CD4-positive, alpha-beta T cell treated with Interleukin-4 for 4 hours (primary cell): Measurements from ENCODE around the gene SIK2.

ENCODE experiments used
- DNase-seq: peaks from one replicate; pipeline ENCODE4 v3.0.0-alpha.2; 2020

SIK2 gene

DNA sequence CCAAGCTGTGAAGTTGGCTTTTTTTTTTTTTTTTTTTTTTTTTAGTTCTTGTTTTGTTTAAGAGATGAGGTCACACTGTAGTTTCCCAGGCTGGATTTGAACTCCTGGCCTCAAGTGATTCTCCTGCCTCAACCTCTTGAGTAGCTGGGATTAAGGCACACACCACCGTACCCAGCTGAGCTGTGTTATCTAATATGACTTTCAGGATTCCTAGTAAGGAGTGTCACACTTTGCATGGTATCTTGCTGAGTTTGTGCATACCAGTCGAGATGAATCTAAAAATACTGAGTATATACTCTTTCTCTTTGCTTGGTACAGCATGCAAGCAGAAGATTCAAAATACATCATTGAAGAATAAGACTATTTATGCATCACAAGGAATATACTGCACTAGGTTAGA lies 58.6 kb downstream of the SIK2 start:
- no peak for DNase-seq

DNA sequence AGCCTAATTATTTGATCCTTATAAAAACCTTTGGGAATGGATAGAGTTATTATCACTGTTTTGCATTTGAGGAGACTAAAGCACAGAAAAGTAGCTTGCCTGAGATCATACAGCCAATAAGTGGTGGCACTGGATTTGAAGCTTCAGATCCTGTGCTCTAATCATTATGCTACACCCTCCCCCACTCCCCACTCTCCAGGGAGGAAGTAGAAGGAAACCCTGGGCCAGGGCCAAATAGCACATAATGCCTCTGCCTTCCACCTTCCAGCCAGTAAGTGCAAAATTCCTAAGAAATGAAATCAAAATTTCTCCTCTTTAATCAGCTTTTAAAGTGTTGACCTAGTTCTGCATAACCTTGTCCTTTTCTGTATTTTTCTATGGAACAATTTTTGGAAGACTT lies 61.6 kb downstream of the SIK2 start:
- no peak for DNase-seq

DNA sequence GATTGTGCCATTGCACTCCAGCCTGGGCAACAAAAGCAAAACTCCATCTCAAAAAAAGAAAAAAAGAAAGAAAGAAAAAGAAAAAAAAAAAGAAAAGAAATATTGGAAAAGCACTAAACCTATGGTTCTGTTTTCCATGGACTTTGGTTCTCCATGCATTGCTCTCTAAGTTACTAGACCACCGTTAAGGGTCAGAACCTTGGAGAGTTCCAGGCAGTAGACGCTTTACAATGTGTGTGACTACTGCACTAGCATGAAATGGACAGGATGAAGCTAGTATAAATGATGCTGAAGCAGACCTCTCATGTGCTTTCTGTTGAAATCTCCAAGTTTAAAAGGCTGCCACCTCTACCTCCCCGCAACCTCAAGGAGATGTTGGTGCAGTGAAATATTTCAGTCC lies 63.5 kb downstream of the SIK2 start:
- DNase-seq: no peak

DNA sequence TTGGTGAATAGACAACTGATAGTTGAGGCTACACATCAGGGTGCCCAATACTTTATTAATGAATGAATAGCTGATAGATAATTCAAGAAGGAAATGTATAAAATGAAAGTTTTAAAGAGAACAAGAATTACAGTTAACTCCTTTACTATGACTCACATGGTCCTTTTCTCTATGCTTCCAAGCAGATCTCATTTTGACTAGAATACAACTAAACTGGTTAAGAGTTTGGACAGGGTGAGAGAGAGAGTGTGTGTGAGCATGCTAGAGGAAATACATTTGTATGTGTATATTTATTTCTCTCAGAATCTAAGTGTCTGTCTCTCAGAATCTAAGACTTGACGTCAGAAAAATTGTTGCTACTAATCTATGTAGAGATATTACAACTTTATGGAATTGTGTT lies 66.7 kb downstream of the SIK2 start:
- no peak for DNase-seq

DNA sequence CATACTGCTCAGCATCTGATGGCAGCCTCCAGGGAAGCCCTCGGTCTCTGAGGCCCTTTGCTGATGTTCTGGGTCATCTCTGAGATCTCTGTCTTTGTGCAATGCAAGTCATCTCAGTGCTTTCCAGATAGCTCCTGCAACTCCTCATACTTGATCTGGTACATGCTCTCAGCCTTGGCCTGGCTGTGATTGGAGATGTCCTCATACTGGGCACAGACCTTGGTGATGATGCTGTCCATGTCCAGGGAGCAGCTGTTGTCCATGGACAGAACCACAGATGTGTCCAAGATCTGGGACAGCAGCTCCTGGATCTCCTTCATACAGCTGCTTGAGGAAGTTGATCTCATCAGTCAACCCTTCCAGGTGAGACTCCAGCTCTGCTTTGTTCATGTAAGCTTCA lies 69.1 kb downstream of the SIK2 start:
- no peak for DNase-seq

DNA sequence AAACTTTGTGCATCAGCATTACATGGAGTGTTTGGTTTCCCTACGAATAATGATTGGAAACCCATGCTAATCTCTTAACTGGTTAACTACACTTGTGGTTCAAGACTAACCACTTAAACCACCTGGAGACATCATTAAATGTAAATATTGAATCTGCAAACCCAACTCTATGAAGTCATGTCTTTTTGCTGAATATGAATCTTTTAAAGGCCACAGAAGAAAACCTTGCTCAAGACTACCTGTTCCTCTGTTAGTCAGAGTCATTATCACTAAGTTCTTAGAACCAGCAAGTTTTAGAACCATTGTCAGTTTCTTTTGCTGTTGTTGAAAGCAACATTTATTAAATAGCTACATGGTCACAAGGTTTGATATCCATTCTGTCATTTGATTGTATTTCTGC lies 70.7 kb downstream of the SIK2 start:
- DNase-seq: no peak

DNA sequence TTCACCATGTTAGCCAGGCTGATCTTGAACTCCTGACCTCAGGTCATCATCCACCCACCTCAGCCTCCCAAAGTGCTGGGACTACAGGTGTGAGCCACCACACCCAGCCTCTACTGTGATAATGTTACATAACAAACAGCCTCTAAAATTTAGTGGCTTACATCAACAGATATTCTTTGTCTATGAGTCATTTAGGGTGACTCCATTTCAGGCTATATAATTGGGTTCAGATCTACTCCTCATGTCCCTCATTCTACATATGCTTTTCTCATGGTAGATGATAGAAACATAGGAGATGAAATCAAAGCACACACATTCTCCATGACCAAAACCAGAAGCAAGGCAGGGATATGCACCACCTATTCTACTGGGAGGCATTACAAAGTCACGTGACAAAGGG lies 72.7 kb downstream of the SIK2 start:
- no peak for DNase-seq

DNA sequence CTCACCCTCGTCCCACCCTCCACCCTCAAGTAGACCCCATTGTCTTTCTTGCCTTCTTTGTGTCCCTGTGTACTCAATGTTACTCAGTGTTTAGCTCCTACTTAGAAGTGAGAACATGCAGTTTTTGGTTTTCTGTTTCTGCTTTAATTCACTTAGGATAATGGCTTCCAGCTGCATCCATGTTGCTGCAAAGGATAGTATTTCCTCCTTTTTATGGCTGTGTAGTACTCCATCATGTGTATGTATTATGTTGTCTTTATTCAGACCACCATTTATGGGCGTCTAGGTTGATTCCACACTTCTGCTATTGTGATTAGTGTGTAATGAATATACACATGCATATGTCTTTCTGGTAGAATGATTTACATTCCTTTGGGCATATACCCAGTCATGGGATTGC lies 73.6 kb downstream of the SIK2 start:
- no peak for DNase-seq

DNA sequence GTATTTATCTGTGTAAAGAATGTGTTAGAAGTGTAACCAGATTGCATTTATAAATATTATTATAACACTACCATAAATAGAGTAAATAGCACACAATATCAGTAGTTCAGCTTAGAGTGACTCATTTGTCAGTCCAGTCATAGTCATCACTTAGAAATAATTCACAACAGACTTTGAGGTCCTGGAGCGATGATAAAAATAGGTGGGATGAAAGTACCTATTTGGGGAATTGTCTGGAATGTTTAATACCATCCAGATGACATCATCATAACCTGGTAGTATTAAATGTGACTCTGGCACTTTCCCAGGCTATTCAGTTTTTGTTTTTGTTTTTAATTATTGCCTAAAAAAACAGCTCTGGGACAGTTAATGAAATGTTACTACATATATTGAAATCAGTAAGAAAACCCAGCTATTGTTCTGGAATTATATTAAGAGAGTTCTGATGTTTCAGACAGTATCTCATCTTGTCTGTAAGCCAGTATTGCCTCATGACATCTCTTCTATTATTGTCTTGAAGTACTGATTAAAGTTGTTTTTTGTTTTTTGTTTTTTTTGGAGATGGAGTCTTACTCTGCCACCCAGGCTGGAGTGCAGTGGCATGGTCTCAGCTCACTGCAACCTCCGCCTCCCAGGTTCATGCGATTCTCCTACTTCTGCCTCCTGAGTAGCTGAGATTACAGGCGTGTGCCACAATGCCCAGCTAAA lies 74.8 kb downstream of the SIK2 start:
- DNase-seq: no peak

DNA sequence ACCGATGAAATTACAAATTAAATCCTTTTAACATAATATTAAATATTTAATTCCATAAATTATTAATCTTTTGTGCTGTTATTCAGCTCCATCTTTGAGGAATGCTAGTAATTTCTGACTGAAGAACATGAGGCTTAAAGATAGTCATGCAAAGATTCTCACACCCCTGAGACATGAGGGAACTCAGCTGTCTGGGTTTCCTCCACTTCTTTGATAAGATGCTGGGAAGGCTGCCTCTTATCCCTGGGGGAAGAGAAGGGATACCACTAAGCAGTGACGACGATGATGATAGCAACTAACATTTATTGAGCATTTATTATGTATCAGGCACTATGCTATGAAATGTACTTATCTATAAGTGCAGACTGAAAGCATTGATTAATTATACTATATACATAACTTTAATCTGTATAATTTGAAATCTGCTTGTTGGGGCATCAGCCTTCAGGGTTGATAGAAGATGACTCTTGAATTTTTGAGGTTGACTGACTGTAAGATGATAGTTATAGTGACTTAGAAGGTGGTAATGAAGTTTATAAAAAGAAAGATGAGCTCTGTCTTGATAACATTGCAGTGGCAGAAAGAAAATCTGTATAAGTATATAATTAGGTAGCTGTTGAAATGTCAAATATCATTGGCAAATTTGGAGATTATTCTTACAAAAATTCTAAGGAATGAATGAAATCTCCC lies 78.4 kb downstream of the SIK2 start:
- no peak for DNase-seq

DNA sequence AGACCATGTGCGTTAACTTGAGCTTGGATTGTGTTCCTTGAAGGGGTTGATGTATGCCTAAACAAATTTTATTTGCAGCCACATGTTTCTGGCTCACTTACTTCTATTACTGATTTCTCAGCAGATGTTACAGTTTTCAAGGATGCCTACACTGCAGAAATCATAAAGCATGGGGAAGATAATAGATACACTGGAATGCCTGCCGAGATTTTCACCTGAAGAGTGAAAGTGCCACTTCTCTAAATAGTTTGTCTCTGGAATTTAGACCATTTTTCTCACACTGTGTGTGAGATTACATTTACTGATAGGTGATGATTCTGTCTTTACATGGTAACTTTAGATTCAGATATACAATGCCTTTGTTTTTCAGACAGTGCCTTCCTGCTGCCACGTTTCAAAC lies 81.6 kb downstream of the SIK2 start:
- DNase-seq: no peak

DNA sequence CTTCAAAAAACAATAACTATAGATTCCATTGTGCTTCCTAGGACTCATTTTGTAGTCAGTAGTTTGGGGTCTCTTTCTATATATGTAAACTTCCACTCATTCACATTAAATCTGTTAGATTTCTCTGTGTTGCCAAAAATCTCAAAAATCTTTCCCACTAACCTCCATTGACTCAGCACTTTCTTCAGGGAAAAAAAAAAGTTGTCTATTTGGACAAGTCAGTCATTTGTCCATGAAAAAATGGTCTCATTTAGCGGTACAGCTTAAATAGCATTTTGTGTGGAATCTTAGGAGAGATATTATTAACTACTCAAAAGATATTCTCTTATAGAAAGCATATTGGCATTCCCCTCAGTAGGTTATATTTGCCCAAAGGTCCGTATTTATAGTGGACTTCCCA lies 82.0 kb downstream of the SIK2 start:
- no peak for DNase-seq

DNA sequence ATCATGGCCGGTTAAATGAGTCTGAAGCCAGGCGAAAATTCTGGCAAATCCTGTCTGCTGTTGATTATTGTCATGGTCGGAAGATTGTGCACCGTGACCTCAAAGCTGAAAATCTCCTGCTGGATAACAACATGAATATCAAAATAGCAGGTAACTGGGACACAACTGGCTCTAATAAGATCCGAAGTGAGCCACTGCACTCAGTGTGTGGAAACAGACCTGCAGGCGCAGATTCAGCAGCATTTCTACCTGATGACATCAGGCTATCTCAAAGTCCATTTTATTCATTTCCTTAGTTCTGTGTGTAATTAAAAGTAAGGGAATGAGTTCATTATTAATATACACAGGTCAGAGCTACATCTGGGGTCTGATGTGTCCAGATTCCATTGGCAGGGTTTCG lies 85.8 kb downstream of the SIK2 start:
- DNase-seq: no peak

DNA sequence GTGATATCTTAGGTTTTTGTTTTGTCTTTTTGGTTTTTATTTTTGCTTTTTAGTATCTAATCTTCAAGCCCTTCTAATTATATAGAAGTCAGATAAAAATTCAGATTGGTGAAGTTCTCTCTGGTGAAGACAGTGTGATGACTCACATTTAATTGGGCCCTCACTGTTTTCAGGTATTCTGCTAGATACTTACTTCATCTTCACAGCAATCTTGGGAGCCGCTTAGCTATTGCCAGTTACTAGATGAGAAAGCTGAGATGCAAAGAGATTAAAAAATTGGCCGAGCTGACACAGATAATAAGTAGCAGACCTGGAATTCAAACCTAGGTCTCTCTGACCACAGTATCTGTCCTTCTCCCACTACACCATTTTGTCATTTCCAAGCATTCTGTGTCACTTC lies 88.9 kb downstream of the SIK2 start:
- no peak for DNase-seq

DNA sequence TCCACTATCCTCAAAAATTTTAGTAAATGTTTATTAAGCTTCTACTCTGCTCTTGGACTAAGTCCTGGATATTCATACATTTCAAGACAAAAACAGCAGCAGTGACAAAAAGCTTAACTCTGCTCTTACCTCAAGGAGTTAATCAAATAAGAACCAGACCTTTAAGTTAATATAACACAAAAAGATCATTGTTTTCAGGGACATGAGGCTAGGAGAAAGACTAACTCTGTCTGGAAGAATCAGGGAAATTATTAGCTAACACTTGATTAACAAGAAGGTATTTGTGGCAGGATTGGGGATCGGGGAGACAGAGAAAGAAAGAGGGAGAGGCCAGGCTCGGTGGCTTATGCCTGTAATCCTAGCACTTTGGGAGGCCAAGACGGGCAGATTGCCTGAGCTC lies 89.5 kb downstream of the SIK2 start:
- DNase-seq: no peak

DNA sequence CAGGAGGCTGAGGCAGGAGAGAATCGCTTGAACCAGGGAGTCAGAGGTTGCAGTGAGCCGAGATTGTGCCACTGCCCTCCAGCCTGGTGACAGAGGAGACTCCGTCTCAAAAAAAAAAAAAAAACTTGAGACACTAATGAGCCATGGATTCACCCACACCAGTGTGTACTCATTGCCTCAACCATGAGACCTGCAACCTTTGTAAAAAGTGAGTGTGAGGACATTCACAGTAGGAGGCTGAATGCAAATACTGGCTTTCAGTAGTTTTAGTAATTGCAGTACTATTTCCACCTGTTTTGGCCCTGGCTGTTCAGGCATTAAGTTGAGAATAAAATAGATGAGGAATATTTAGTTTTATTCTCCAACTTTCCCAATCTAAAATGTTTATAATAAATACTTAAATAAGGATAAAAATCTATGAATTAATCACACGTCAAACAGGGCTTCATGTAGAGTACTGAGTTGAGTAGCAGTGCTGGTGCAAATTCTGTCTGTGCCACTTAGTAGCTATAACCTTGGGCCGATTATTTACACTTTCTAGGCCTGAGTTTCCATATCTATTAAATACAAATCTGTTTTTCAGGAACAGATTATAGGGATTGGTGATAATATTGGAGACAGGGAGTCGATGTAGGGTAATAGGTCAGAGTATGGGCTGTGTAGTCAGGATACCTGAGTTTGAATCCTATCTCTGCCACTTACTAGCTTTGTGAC lies 91.1 kb downstream of the SIK2 start:
- DNase-seq: no peak

DNA sequence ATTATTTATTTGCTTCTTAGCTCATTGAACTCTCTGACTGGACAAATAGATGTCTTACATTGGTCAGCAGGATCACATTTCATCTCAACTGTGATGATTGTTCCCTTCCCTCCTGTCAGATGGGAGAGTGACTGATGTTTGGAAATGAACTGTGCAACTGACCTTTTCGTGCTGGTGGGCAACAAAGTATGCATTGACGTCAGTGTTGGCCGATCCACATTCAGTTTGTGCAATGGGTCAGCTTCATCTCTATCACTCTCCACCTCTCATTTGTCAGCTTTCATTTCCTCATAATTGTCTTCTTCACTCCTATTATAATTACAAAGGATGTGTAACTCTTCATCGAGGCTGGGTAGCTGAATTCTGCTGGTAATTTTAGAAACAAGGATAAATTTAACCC lies 92.6 kb downstream of the SIK2 start:
- DNase-seq: no peak

DNA sequence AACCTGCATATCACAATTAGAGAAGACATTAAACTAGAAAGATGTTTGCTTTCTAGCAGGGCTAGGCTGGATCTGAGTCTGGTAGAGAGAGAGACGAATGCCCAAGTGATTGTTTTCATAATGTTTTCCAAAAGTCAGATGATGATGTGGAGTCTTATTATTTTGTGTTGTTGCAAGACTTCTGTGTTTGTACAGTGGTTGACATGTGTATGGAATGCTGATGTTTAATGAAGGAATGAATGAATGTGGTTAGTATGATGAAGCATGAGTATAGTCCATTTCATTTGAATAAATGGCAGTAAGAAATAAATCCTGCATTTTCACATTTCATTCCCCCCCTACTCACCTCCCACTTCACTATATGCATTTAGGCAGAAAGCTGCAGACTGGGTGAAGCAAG lies 94.3 kb downstream of the SIK2 start:
- DNase-seq: no peak

DNA sequence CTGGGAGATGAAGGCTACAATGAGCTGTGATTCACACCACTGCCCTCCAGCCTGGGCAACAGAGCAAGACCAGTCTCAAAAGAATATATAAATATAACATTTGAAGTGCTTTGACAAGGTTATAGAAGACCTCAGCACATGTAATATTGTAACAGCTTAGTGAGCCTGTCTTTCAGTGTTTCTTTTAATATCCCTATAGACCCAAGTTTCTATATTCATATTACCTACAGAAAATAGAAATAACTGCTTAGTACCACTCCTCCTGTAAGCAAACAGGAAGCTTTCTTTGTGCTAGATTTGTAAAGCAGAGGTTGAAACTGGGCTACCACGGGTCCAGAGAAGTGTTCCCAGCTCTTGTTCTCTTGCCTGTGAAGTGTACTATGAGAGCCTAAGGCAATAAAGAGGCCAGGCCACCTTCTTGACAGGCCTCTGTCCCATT lies 95.7 kb downstream of the SIK2 start:
- no peak for DNase-seq

DNA sequence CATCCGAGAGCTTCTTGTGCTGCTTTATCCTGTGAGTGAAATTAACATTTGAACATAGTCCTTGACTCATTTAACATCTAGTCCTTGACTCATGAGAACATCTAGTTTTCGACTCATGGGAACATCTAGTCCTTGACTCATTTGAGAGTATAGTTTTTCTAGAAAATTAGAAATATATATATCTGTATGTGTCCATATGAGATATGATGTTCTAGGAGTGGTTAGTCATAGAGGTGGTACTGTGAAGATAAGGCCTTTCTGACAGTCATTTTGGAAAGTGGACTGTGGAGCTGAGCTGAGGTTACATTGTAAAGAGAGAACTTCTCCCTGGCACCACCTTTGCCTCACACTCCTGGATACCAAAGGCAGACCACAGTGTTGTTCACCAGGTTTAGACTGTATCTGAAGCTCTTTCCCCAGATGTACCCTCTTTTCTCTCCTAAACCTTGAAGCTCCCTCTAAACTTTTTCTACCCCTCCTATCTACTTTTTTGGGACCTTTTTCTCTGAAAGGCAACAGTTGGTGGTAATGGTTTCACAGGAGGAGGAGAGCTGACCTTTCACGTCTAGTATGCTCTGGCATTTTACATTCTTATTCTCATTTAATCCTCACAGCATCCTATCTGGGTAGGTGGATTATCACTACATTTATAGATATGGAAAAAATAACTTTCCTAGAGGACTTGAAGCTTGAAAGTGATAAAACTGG lies 96.8 kb downstream of the SIK2 start:
- no peak for DNase-seq

DNA sequence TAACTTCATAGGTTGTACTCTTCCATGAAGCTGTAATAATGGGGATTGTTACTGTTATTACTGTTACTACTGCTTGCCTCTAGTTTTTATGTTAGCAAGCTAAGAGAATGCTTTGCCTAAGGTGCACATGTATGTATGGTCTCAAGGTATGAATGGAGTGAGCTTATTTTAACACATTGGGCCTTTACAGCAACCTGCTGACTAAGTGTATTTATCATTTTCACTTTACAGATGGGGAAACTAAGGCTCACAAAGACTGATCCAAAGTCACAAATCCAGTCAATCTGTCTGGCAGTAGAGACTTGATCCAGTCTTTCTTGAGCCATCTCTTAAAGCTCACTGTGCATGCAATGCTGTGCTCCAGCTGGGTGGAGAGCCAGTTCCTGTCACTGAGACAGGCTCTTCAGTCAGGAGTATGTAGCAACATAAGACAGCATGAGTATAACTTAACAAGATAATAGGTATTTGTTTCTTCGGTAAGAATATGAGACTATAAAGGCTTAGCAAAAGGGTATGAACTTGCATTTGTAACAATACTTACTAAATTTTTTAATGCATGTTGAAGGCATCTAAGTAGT lies 97.4 kb downstream of the SIK2 start:
- no peak for DNase-seq

DNA sequence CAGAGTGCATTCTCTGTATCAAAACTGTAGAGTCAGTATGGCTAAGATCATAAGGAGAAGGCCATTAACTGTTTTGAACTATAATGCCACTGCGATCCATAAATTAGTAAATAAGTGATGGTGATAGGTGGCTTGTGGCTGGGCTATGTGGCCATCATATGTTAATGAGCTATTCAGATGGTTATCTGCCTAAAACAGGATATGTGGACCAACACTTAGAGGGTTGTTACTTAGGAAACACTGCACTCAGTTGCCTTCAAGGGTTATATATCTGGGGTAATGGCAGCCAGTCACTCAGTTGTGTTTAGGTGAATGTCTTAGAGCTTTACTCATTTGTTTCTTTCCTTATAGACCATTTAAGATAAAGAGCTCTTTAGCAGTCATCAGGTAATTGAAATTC lies 97.9 kb downstream of the SIK2 start:
- no peak for DNase-seq

DNA sequence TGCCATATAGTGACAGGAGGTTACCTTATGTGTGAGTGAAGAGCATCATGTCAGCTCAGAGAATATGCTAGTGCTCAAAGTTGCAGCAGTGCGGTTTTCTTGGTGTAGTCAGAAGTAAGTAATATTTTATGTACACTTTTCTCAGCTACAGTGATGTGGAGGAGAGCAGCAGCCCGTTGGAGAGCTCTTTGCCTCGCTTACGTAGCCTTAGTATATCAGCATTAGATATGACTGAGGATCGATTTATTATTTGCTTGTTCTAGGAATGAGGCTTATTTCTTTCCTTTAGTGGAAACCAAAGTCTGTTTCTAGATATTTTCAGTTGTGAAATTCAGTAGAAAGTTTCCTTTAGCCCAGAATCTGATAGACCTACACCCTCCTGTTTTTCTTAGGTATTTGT lies 100.4 kb downstream of the SIK2 start:
- no peak for DNase-seq
